Activated CD8-positive, alpha-beta T cell treated with anti-CD3 and anti-CD28 coated beads for 36 hours (primary cell): ENCODE results near the gene C14orf180. TPM values are rescaled to one million over a fixed set of nuclear protein-coding genes. Genes with fewer than 3 reads are reported as not detected.

ENCODE experiments used
- ATAC-seq: fragments of 200-7000 bp; cut with Tn5 transposase; one replicate; pipeline ENCODE4 v1.10.0; 2021; ENCODE audit warnings: mild to moderate bottlenecking, moderate library complexity
- CTCF ChIA-PET: fragments of 350-600 bp; sonication (Branson Sonifier 250); formaldehyde crosslinking; loops from one replicate; lab custom pipeline; 2021; ENCODE audit warnings: antibody characterized with exemption; lab: Charles Lee
- POLR2A ChIA-PET: fragments of 350-600 bp; sonication (Branson Sonifier 250); formaldehyde crosslinking; loops from one replicate; lab custom pipeline; 2021; ENCODE audit warnings: antibody characterized with exemption; lab: Charles Lee
- DNase-seq: peaks from one replicate; pipeline ENCODE4 v3.0.0-alpha.2; 2020
- H3K27ac Mint-ChIP-seq: one replicate; pipeline ENCODE4 v1.8.0; 2021; ENCODE audit warnings: mild to moderate bottlenecking, mixed read lengths
- H3K27me3 Mint-ChIP-seq: one replicate; pipeline ENCODE4 v1.8.0; 2021; ENCODE audit warnings: mixed read lengths
- H3K36me3 Mint-ChIP-seq: one replicate; pipeline ENCODE4 v1.8.0; 2021; ENCODE audit warnings: low read depth, mixed read lengths
- H3K4me1 Mint-ChIP-seq: one replicate; pipeline ENCODE4 v1.8.0; 2021; ENCODE audit warnings: low read depth, mixed read lengths
- H3K4me3 Mint-ChIP-seq: one replicate; pipeline ENCODE4 v1.8.0; 2021; ENCODE audit warnings: mild to moderate bottlenecking, moderate library complexity, mixed read lengths
- H3K9me3 Mint-ChIP-seq: one replicate; pipeline ENCODE4 v1.8.0; 2021; ENCODE audit warnings: mixed read lengths
- intact Hi-C: fragments of 100-400 bp; cut with micrococcal nuclease; formaldehyde crosslinking; loops from one replicate; pipeline ENCODE4 v1.10.0; 2022
- total RNA-seq, 2 experiments: library from RNA; stranded (reverse); gene quantifications; one replicate each; pipeline ENCODE4 v1.2.3, GENCODE V29; 2021
- TF ChIP-seq, protein P1 (sequence below): fragments of 200-600 bp; IDR thresholded peaks from one replicate; pipeline ENCODE4 v1.8.0; 2022; ENCODE audit warnings: antibody characterized with exemption, mild to moderate bottlenecking

Gene C14orf180
- total RNA-seq, 2 experiments from 2014 or later, result not detected

DNA sequence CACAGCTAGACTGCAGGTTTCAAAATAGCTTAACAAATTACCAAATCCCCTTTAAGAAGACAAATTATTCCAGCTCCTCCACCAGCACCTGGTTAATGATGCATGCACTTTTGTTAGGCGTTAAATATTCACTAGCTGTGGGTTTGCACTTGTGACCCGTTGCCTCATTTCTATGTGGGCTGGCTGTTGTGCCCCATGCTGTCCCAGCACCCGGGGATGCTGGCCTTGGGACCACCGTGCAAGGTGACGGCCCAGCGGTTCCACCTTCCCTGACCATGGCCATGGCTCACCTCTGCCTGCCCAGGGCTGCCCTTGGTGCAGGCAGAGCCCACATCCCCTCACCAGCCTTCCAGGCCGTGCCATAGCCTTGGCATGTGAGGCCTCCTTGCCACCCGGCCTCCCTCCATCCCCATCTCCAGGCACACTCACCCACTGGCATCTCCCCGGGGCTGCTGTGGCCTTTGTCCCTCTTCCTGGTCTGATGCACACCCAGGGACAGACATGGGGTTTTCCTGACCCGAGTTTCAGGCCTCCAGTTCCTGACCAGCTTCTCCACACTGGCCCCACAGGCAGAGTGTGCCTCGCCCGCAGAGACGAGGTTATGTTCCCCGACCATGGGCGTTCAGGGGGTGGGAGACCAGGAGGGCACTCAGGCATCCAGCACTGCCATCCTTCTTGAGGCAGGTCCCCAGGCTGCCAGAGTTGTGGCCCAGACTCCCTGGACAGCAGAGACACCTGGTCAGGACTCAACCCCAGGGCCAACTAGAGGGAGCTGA is 20.3 kb upstream of the C14orf180 start:
- Mint-ChIP-seq H3K27me3 (peaks cover 3% of the 10 kb centered on the region), H3K4me3 (no peak overlapping the region), H3K36me3 (no peaks in the 10 kb centered on the region), H3K9me3 (no peaks in the 10 kb centered on the region), H3K4me1 (no peaks in the 10 kb centered on the region), H3K27ac (no peak overlapping the region)
- ATAC-seq (no peak), DNase-seq (no peak)
- POLR2A ChIA-PET, result no interaction called here
- intact Hi-C loops, result no loop called here
- CTCF ChIA-PET, result no interaction called here
- TF ChIP-seq, protein P1, sequence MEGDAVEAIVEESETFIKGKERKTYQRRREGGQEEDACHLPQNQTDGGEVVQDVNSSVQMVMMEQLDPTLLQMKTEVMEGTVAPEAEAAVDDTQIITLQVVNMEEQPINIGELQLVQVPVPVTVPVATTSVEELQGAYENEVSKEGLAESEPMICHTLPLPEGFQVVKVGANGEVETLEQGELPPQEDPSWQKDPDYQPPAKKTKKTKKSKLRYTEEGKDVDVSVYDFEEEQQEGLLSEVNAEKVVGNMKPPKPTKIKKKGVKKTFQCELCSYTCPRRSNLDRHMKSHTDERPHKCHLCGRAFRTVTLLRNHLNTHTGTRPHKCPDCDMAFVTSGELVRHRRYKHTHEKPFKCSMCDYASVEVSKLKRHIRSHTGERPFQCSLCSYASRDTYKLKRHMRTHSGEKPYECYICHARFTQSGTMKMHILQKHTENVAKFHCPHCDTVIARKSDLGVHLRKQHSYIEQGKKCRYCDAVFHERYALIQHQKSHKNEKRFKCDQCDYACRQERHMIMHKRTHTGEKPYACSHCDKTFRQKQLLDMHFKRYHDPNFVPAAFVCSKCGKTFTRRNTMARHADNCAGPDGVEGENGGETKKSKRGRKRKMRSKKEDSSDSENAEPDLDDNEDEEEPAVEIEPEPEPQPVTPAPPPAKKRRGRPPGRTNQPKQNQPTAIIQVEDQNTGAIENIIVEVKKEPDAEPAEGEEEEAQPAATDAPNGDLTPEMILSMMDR, result no peak

DNA sequence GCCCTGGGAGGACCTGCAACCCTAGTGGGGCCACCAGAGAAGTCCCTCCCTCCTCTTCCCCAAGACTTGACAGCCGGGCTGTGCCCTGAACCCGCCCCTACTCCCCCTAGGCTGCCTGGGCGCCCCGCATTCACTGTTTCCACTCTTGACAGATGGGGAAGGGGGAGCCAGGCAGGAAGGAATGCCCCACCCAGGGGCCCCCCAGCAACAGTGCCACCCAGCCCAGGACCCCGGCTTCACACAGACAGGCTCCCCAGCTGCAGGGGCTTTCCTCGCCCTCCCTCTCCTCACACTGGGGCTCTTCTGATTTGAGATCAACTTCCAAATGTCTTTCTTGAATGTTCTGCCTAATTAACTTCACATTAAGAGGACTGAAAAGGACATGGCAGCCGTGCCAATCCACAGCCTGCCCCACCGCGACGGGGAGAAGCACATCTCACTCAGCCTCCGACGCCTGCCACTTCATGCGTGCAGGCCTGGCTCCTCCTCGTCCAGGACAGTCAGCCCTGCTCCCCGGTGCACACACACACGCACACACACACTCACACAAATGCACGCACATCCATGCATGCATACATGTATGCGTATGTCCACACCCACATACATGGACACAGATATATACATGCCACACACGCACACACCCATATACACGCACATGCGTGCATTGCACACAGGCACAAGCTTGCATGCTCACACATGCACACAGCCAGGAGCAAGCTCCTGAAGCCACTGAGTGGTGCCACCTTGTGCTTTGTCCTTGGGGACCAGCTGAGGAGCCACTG is 19.6 kb upstream of the C14orf180 start:
- ChIA-PET CTCF (no interaction called here), POLR2A (no interaction called here)
- DNase-seq (no peak), ATAC-seq (no peak)
- TF ChIP-seq, protein P1, result no peak
- Mint-ChIP-seq H3K9me3 (no peaks in the 10 kb centered on the region), H3K27ac (no peak overlapping the region), H3K4me1 (no peaks in the 10 kb centered on the region), H3K4me3 (no peak overlapping the region), H3K27me3 (peaks cover 6% of the 10 kb centered on the region), H3K36me3 (no peaks in the 10 kb centered on the region)
- intact Hi-C loops, result loop anchor here (10.0 kb wide), 1 partner anchor 415 kb away; no protein-coding TSS in a partner anchor

DNA sequence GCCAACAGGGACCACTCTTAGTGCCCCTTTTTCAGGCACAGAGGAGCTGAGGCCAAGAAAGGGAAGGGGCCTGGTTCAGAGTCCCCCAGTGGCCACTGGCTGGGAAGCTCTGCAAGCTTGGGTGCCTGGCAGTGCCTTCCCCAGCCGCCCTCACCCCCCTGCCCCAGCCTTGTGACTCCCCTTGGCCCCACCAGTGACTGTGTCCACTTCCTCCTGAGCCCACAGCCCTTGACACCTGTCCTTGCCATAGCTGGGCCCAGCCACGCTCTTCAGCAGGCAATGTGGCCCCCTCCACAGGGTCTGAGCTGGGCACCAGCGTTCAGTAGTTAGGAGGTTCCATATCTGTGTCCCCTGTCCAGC is 19.0 kb upstream of the C14orf180 start:
- Mint-ChIP-seq H3K27me3 (peaks cover 6% of the 10 kb centered on the region), H3K4me1 (no peaks in the 10 kb centered on the region), H3K36me3 (no peaks in the 10 kb centered on the region), H3K27ac (no peak overlapping the region), H3K4me3 (no peak overlapping the region), H3K9me3 (no peaks in the 10 kb centered on the region)
- DNase-seq, result no peak
- intact Hi-C loops, result loop anchor here (10.0 kb wide), 1 partner anchor 416 kb away; no protein-coding TSS in a partner anchor
- ATAC-seq, result no peak
- CTCF ChIA-PET, result no interaction called here
- TF ChIP-seq, protein P1, result no peak
- POLR2A ChIA-PET, result no interaction called here

DNA sequence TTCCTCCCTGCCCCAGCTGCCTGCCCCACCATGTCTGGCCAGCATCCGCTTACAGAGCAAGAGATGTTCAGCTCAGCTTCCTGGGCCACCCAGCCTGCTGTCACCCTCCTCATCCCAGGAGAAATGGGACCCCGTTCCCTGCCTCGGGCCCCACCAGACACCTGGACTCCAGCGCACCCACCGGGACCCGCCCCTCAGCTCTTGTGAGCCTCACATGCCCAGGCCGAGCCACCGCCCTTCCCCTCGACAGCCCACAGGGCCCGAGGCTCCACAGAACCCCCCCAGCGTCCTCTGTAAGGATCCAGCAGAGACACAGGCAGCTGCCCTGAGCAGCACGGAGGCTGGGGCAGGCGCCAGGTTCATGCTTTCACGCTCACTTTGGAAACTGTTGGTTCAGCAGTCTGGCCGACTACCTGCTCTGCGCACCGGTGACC is 18.4 kb upstream of the C14orf180 start:
- H3K27ac Mint-ChIP-seq, result no peak overlapping the region
- TF ChIP-seq, protein P1, result no peak
- intact Hi-C loops, result loop anchor here (10.0 kb wide), 1 partner anchor 416 kb away; no protein-coding TSS in a partner anchor
- no peak overlapping the region for H3K4me3 Mint-ChIP-seq
- no peaks in the 10 kb centered on the region for H3K36me3 Mint-ChIP-seq
- no peaks in the 10 kb centered on the region for H3K4me1 Mint-ChIP-seq
- POLR2A ChIA-PET, result no interaction called here
- H3K27me3 Mint-ChIP-seq, result peaks cover 8% of the 10 kb centered on the region
- no peak for ATAC-seq
- CTCF ChIA-PET, result no interaction called here
- DNase-seq, result no peak
- no peaks in the 10 kb centered on the region for H3K9me3 Mint-ChIP-seq
